Spleen (tissue), 11 donors: ENCODE measurements around the gene VAMP1. TPM values are rescaled to one million over a fixed set of nuclear protein-coding genes. Genes with fewer than 3 reads are reported as not detected.
"Not testable (repeated sequence)": the region's sequence is repeated elsewhere in the genome, so short reads cannot be mapped to it uniquely, and the experiment has no call there.

ENCODE experiments used
- DNase-seq: peaks from one replicate; pipeline ENCODE4 v3.0.0-alpha.2; 2020
- H3K27ac ChIP-seq, 8 donors: fragments of 200-600 bp; sonication (generic) in 7 of 8; 1 replicate in 4 of 8; 2 replicates in 4 of 8; pipeline versions ENCODE4 v1.5.0 to v1.8.0; 2016 to 2021; ENCODE audit warnings: inconsistent platforms in 4 of 8, mild to moderate bottlenecking in 4 of 8, moderate library complexity in 1 of 8
- H3K27me3 ChIP-seq, 7 donors: fragments of 200-600 bp; sonication (generic) in 6 of 7; replicated peaks in 1 of 7; 1 replicate in 4 of 7; 2 replicates in 3 of 7; pipeline versions ENCODE4 v1.5.0 to v1.8.0; 2016 to 2021; ENCODE audit warnings: inconsistent platforms in 3 of 7, mild to moderate bottlenecking in 1 of 7
- H3K36me3 ChIP-seq, 6 donors: fragments of 200-600 bp; sonication (generic) in 5 of 6; 1 replicate in 4 of 6; 2 replicates in 2 of 6; pipeline versions ENCODE4 v1.5.0 to v1.8.0; 2016 to 2021; ENCODE audit warnings: inconsistent platforms in 2 of 6
- H3K4me1 ChIP-seq, 6 donors: fragments of 200-600 bp; sonication (generic) in 5 of 6; 1 replicate in 3 of 6; 2 replicates in 3 of 6; pipeline versions ENCODE4 v1.5.0 to v1.8.0; 2016 to 2021; ENCODE audit warnings: inconsistent platforms in 3 of 6
- H3K4me3 ChIP-seq, 8 donors: fragments of 200-600 bp; sonication (generic) in 7 of 8; 1 replicate in 4 of 8; 2 replicates in 4 of 8; pipeline versions ENCODE4 v1.5.0 to v1.8.0; 2016 to 2021; ENCODE audit warnings: inconsistent platforms in 4 of 8, mild to moderate bottlenecking in 4 of 8, moderate library complexity in 2 of 8
- H3K9me3 ChIP-seq, 8 donors: fragments of 200-600 bp; sonication (generic) in 7 of 8; 1 replicate in 4 of 8; 2 replicates in 4 of 8; pipeline versions ENCODE4 v1.5.0 to v1.8.0; 2016 to 2021; ENCODE audit warnings: inconsistent platforms in 4 of 8
- CTCF ChIP-seq, 11 experiments: fragments of 200-600 bp in 7 of 11; fragments of 450-650 bp in 4 of 11; sonication (generic) in 4 of 11; IDR thresholded peaks in 8 of 11; conservative IDR thresholded peaks in 3 of 11; 1 replicate in 7 of 11; 2 replicates in 4 of 11; pipeline versions ENCODE4 v1.4.0 to v1.8.0; 2016 to 2021; ENCODE audit warnings: antibody characterized with exemption in 11 of 11, inconsistent platforms in 4 of 11, mild to moderate bottlenecking in 1 of 11
- POLR2A ChIP-seq, 3 donors: fragments of 450-650 bp; IDR thresholded peaks; one replicate each; pipeline ENCODE4 v1.5.1; 2017; ENCODE audit warnings: antibody characterized with exemption in 3 of 3, mild to moderate bottlenecking in 1 of 3
- POLR2AphosphoS5 ChIP-seq, 3 donors: sonication (generic); formaldehyde crosslinking; IDR thresholded peaks; one replicate each; pipeline ENCODE4 v1.5.1; 2017; ENCODE audit warnings: antibody characterized with exemption in 3 of 3
- WGBS, 5 donors: extraction: QIAGEN DNeasy Blood & Tissue Kit in 3 of 5; methylation state at CpG; one replicate each; pipeline versions ENCODE4 v1.1.5 to v1.1.7; 2013 to 2018; 5-methylcytosine and 5-hydroxymethylcytosine counted together
- intact Hi-C: fragments of 100-400 bp; cut with DNase I; formaldehyde crosslinking; loops from one replicate; pipeline ENCODE4 v1.15.0; 2023; ENCODE audit warnings: low total_unique reads
- polyA plus RNA-seq, 3 donors: library from polyadenylated mRNA; stranded (reverse); fragments of 200-250 nt; gene quantifications; one replicate each; pipeline ENCODE4 v1.2.1, GENCODE V29; 2013
- total RNA-seq, 7 donors: library from RNA; depleted of rRNA in 3 of 7; stranded (reverse); fragments of >200 nt in 3 of 7; fragmentation: NEBNext Ultra II Directional in 4 of 7; extraction: Animal tissue kit (Norgen Biotek cat#: 25700) in 4 of 7; gene quantifications; one replicate each; pipeline versions ENCODE4 v1.1.0 to v1.2.1, GENCODE V29; 2016 to 2021
- donor health status: healthy with polysubstance abuse.
- donor health status: DM: no; HTN: no; CAD: no; lungs with moderate emphysema.
- donor health status: DM: no; HTN: no; CAD: no.
- donor health status: Bipolar disorder and iron deficiency.
- donor health status: healthy.
- donor health status: DM: no; HTN: no; CAD: no.
- donor health status: DM: yes; HTN: yes; CAD: no.

Gene VAMP1
- total and polyA plus RNA-seq, 10 donors: 11.0 to 32.5 (median 21.0) TPM

- intact Hi-C loops: no loop called here
- H3K36me3 ChIP-seq: peaks cover 0 to 60% (median 25%) of the 10 kb centered on the region in 6 donors
- no peaks in the 10 kb centered on the region for H3K27me3 ChIP-seq
- H3K27ac ChIP-seq: peak overlapping the region; percentile 97 to 99 (median 98)
- no peaks in the 10 kb centered on the region for H3K9me3 ChIP-seq
- H3K4me1 ChIP-seq: peaks cover 21 to 54% (median 31%) of the 10 kb centered on the region in 6 donors
- 0 to 1% (median 1%) methylated on average over 14 of the region's 14 CpGs for WGBS, 5 donors
- no peak for DNase-seq
- peak overlapping the region; percentile 60 to 81 (median 78) for H3K4me3 ChIP-seq
- TF ChIP-seq POLR2A (IDR thresholded peaks at IDR 0.05) (no peak), CTCF (IDR thresholded peaks at IDR 0.05 in 8 of 11, conservative IDR thresholded peaks at IDR 0.05 in 3 of 11) (peak in 1 of 11 experiments; percentile 6)
These were observed 23.8 kb upstream of the VAMP1 start for GRCh38 chr12:6494258-6494743.

- H3K36me3 ChIP-seq: peaks cover 0 to 54% (median 19%) of the 10 kb centered on the region in 6 donors
- peaks cover 21 to 54% (median 31%) of the 10 kb centered on the region in 6 donors for H3K4me1 ChIP-seq
- intact Hi-C loops: no loop called here
- WGBS, 5 donors: 0 to 1% (median 0%) methylated on average over 20 to 49 of the region's 49 CpGs
- TF ChIP-seq POLR2A (IDR thresholded peaks at IDR 0.05) (no peak), CTCF (IDR thresholded peaks at IDR 0.05 in 8 of 11, conservative IDR thresholded peaks at IDR 0.05 in 3 of 11) (peak in 10 of 11 experiments; percentile 42 to 84 (median 72)), POLR2AphosphoS5 (IDR thresholded peaks at IDR 0.05) (peak in 2 of 3 donors; percentile 18 to 79)
- H3K9me3 ChIP-seq: no peaks in the 10 kb centered on the region
- peak within 1 kb of the TSS; percentile 97 to 99 (median 98) for H3K27ac ChIP-seq
- DNase-seq: peak; percentile 98
- no peaks in the 10 kb centered on the region for H3K27me3 ChIP-seq
- H3K4me3 ChIP-seq: peak within 1 kb of the TSS; percentile 60 to 81 (median 78)
These were observed 23.2 kb upstream of the VAMP1 start, which contains the start of gene NCAPD2 for GRCh38 chr12:6493497-6494257. Gene NCAPD2 (plus strand): TSS chr12:6494102. CDS start chr12:6495099, 997 bp downstream.

GRCh38 chr12:6492838-6493496 is 22.5 kb upstream of the VAMP1 start, which contains the start of gene MRPL51:
Gene MRPL51 (minus strand): TSS chr12:6493262. CDS start chr12:6493136, 126 bp downstream.
- peak; percentile 95 to 97 (median 95) for TF ChIP-seq POLR2AphosphoS5 (IDR thresholded peaks at IDR 0.05)
- TF ChIP-seq POLR2A (IDR thresholded peaks at IDR 0.05): peak; percentile 13 to 90 (median 75)
- no peak for TF ChIP-seq CTCF (IDR thresholded peaks at IDR 0.05 in 8 of 11, conservative IDR thresholded peaks at IDR 0.05 in 3 of 11)
- H3K4me1 ChIP-seq: peaks cover 21 to 54% (median 31%) of the 10 kb centered on the region in 6 donors
- WGBS, 5 donors: 0 to 1% (median 1%) methylated on average over 34 to 39 of the region's 39 CpGs
- H3K9me3 ChIP-seq: no peaks in the 10 kb centered on the region
- peak; percentile 100 for DNase-seq
- H3K27me3 ChIP-seq: no peaks in the 10 kb centered on the region
- intact Hi-C loops: no loop called here
- H3K4me3 ChIP-seq: peak within 1 kb of the TSS; percentile 60 to 81 (median 78)
- peak within 1 kb of the TSS; percentile 97 to 99 (median 98) for H3K27ac ChIP-seq
- H3K36me3 ChIP-seq: peaks cover 0 to 47% (median 15%) of the 10 kb centered on the region in 6 donors

GRCh38 chr12:6490673-6491072 is 20.2 kb upstream of the VAMP1 start:
- H3K9me3 ChIP-seq, H3K27ac ChIP-seq, DNase-seq, H3K27me3 ChIP-seq, H3K4me3 ChIP-seq, intact Hi-C loops: not testable (repeated sequence)
- Histone ChIP-seq H3K36me3 (peaks cover 0 to 26% (median 8%) of the 10 kb centered on the region in 6 donors), H3K4me1 (peaks cover 21 to 35% (median 27%) of the 10 kb centered on the region in 6 donors)
- 98 to 100% (median 100%) methylated on average over 1 of the region's 1 CpG for WGBS, 5 donors
